ENCODE data around the gene AFMID. TPM values are rescaled to one million over a fixed set of nuclear protein-coding genes. Genes with fewer than 3 reads are reported as not detected.

The AFMID gene
- total and polyA plus RNA-seq, 9 of the 15 experiments (the other 6 are each of a cell fraction or from before 2014, with no cell fraction given): 62.1 to 188 (median 74.4) TPM

DNA sequence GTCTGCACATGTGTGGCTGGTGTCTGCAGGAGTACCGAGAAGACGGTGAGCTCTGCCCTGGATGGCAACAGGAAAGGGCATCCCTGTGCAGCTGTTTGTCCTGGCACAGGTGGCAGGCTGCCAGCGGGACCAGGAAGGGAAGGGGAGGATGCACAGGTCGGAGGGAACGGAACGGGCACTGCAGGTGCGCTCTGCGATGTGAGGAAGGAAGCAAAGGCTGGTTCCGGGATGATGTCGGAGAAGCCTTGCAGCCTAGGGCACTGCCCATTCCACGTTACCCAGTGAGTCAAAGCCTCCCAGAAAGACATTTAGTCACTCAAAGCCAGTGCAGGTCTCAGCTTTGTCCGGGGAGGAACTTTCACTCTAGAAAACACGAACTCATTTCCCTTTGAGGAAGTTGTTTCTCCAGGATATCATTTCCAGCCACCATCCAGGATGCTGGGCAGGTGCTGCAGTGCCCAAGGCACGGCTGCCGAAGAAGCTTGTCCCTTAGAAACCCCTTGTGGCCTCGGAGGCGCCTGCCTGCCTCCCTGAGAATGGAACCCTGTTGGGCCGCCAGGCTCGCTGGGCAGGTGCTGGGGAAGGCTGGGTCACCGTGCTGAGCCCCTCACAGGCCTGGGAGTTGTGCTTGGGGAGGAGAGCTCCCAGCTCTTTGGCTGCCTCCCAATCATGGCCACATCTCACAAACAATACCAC, 39.7 kb downstream of the AFMID start:
- no peak for ATAC-seq
- TF ChIP-seq TSC22D4 (tag; IDR thresholded peaks at IDR 0.05): no peak
- TF ChIP-seq ZNF507 (tag; conservative IDR thresholded peaks at IDR 0.05): no peak
- TF ChIP-seq, protein P1, sequence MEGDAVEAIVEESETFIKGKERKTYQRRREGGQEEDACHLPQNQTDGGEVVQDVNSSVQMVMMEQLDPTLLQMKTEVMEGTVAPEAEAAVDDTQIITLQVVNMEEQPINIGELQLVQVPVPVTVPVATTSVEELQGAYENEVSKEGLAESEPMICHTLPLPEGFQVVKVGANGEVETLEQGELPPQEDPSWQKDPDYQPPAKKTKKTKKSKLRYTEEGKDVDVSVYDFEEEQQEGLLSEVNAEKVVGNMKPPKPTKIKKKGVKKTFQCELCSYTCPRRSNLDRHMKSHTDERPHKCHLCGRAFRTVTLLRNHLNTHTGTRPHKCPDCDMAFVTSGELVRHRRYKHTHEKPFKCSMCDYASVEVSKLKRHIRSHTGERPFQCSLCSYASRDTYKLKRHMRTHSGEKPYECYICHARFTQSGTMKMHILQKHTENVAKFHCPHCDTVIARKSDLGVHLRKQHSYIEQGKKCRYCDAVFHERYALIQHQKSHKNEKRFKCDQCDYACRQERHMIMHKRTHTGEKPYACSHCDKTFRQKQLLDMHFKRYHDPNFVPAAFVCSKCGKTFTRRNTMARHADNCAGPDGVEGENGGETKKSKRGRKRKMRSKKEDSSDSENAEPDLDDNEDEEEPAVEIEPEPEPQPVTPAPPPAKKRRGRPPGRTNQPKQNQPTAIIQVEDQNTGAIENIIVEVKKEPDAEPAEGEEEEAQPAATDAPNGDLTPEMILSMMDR (IDR thresholded peaks at IDR 0.05 in 2 of 3, conservative IDR thresholded peaks at IDR 0.05 in 1 of 3; ENCODE audit: insufficient read depth in 2 of 3, low read depth in 1 of 3, low read length in 3 of 3): 0 out of 6 replicates have a peak, but pooled peaks of 1 of the 3 experiments have one; percentile 1
- no peak for TF ChIP-seq ZNF324 (CRISPR knock-in tag; IDR thresholded peaks at IDR 0.05)
- TF ChIP-seq POLR2G (IDR thresholded peaks at IDR 0.05; ENCODE audit: low read depth, low read length): peak; percentile 71
- 0 out of 2 replicates have a peak, but pooled peaks have one; percentile 13 for TF ChIP-seq NFIC (IDR thresholded peaks at IDR 0.05)
- 0 out of 2 replicates have a peak, but pooled peaks have one; percentile 24 for TF ChIP-seq ZNF263 (CRISPR knock-in tag; IDR thresholded peaks at IDR 0.05; ENCODE audit: borderline replicate concordance)
- 0 out of 2 replicates have a peak, but pooled peaks have one; percentile 3 for TF ChIP-seq POLR2A (conservative IDR thresholded peaks at IDR 0.05)
- TF ChIP-seq RBFOX2 (IDR thresholded peaks at IDR 0.05; ENCODE audit: low read depth, low read length): peak; percentile 22; the same call in 1 of the 2 replicates
- peak overlapping the region in 1 of 2 experiments; percentile 73; a peak in 2 of 4 replicates for H3K9ac ChIP-seq (ENCODE audit: insufficient read depth in 1 of 2, low read depth in 2 of 2, low read length in 2 of 2)
- H3K27me3 ChIP-seq (ENCODE audit: control insufficient read depth in 2 of 2, insufficient read depth in 2 of 2, low read length in 2 of 2): no peaks in the 10 kb centered on the region
- H3K4me3 ChIP-seq: no peak overlapping the region
- intact Hi-C loops (cut with micrococcal nuclease): no loop called here
- H3K9me1 ChIP-seq (ENCODE audit: control insufficient read depth, insufficient read depth, low read length): no peaks in the 10 kb centered on the region
- H3K27ac ChIP-seq (ENCODE audit: extremely low read depth, low read depth, low read length): no peak overlapping the region
- no peak for DNase-seq (ENCODE audit: extremely low read depth in 1 of 4, low spot score in 3 of 4)
- H4K20me1 ChIP-seq (replicated peaks; ENCODE audit: control insufficient read depth, insufficient read depth, low read length): 0 out of 2 replicates have a peak, but pooled peaks cover 2% of the 10 kb centered on the region
- 70% methylated on average over 18 of the region's 20 CpGs for WGBS (ENCODE audit: insufficient coverage, low coverage, missing lambda C conversion rate)
- in situ Hi-C loops (cut with MboI): no loop called here
- H2AFZ ChIP-seq (ENCODE audit: low read depth, low read length): no peak overlapping the region
- no TSS peak for BruUV-seq (replicated peaks)
- H3K9me3 ChIP-seq (replicated peaks; ENCODE audit: control insufficient read depth, insufficient read depth, low read depth, low read length): no peaks in the 10 kb centered on the region
- POLR2A ChIA-PET: interaction anchor here (0.6 to 4.3 kb wide), 7 partner anchors 9 to 298 kb away, joined by 3 to 30 read pairs (median 4); partner anchors contain the start of gene BIRC5
- H3K36me3 ChIP-seq (ENCODE audit: control insufficient read depth, insufficient read depth, low read length): peaks cover 34% of the 10 kb centered on the region; the same call in 2 of the 3 replicates
- peaks cover 0 to 24% of the 10 kb centered on the region in 2 experiments; a peak in 3 of 5 replicates for H3K4me1 ChIP-seq (replicated peaks in 1 of 2; ENCODE audit: control insufficient read depth in 2 of 2, insufficient read depth in 2 of 2, low read length in 2 of 2)
- no peaks in the 10 kb centered on the region for H3K79me2 ChIP-seq (ENCODE audit: control insufficient read depth, insufficient read depth, low read length)
- FAIRE-seq: peak; percentile 19
- H3K4me2 ChIP-seq (ENCODE audit: insufficient read depth, low read length): no peak overlapping the region
- CTCF ChIA-PET (ENCODE audit: low intra/inter-chr PET ratio): no interaction called here
